ENCODE data around the gene SLC38A9.
A peak's percentile ranks its signal among the peaks of the same experiment; 100 is the strongest.

SLC38A9 gene

GRCh38 chr5:55601628-55602027, 110.5 kb downstream of the SLC38A9 start:
- Mint-ChIP-seq H3K9me3 (no peaks in the 10 kb centered on the region), H3K27me3 (ENCODE audit: low read depth) (no peaks in the 10 kb centered on the region), H3K27ac (peak overlapping the region; percentile 76), H3K4me1 (ENCODE audit: low read depth) (peaks cover 26% of the 10 kb centered on the region), H3K36me3 (ENCODE audit: low read depth) (peaks cover 2% of the 10 kb centered on the region), H3K4me3 (no peak overlapping the region)

- Mint-ChIP-seq H3K4me1 (ENCODE audit: low read depth) (peaks cover 26% of the 10 kb centered on the region), H3K36me3 (ENCODE audit: low read depth) (peaks cover 2% of the 10 kb centered on the region), H3K27ac (peak overlapping the region; percentile 76), H3K4me3 (peak overlapping the region; percentile 53), H3K27me3 (ENCODE audit: low read depth) (no peaks in the 10 kb centered on the region), H3K9me3 (no peaks in the 10 kb centered on the region)
Measured at GRCh38 chr5:55601204-55601618, 110.9 kb downstream of the SLC38A9 start.

DNA sequence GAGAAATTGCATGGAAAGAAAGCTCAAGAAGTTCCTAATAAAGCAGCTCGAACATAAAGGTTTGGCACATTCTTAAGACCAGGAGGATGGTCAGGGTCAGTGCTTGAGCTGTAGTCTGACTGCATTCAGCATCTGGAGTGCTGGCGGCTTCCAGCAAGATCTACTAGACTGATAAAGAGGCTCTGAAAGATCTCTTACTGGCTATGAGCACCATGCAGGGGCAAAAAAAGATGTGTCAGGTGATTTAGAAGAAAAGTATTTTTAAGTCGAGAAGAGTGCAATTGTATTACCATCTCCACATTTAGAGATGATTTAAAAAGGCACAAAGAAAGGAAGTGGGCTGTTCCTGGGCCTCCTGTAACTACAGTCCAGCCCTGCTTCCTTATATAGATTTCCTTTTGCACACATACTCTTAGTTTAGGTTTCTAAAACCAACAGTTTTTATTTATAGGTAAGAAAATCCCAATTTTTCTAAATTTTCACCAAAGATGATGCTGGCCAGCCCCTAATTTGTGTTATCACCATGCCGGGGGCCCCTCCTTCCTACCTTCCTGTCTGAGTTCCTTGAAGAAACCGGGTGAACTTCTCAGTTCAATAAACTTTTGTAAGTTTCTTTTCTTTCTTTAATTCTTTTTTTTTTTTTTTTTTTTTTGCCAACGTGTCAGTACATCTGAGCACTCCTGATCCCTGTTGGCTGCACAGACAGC, 111.5 kb downstream of the SLC38A9 start:
- H3K4me3 Mint-ChIP-seq, result peak overlapping the region; percentile 53
- H3K27ac Mint-ChIP-seq, result peak overlapping the region; percentile 76

DNA sequence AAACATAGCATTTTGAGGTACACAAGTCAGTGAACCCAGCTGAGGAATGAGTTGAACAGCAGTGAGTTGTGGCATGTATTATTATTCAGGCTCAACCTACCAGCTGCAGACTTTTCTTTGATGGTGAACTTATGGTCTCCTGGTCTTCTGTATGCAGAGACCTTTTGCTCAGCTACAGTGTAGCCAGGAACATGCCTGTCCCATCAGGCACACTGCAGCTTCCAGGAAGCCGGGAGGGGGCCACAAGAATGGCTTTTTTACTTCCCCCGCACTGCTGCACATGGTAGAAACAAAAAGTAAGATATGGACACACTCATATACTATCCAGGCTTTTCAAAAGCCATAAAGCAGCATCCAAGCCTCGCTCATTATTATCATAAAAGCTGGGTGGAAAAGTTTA, 112.0 kb downstream of the SLC38A9 start:
- Mint-ChIP-seq H3K9me3 (no peaks in the 10 kb centered on the region), H3K27me3 (ENCODE audit: low read depth) (no peaks in the 10 kb centered on the region), H3K36me3 (ENCODE audit: low read depth) (peaks cover 2% of the 10 kb centered on the region), H3K4me3 (peak overlapping the region; percentile 53), H3K27ac (peak overlapping the region; percentile 76), H3K4me1 (ENCODE audit: low read depth) (peaks cover 24% of the 10 kb centered on the region)

More for the DNA sequence above, 111.5 kb downstream of the SLC38A9 start:
- Mint-ChIP-seq H3K27me3 (ENCODE audit: low read depth) (no peaks in the 10 kb centered on the region), H3K36me3 (ENCODE audit: low read depth) (peaks cover 2% of the 10 kb centered on the region), H3K9me3 (no peaks in the 10 kb centered on the region), H3K4me1 (ENCODE audit: low read depth) (peaks cover 24% of the 10 kb centered on the region)

DNA sequence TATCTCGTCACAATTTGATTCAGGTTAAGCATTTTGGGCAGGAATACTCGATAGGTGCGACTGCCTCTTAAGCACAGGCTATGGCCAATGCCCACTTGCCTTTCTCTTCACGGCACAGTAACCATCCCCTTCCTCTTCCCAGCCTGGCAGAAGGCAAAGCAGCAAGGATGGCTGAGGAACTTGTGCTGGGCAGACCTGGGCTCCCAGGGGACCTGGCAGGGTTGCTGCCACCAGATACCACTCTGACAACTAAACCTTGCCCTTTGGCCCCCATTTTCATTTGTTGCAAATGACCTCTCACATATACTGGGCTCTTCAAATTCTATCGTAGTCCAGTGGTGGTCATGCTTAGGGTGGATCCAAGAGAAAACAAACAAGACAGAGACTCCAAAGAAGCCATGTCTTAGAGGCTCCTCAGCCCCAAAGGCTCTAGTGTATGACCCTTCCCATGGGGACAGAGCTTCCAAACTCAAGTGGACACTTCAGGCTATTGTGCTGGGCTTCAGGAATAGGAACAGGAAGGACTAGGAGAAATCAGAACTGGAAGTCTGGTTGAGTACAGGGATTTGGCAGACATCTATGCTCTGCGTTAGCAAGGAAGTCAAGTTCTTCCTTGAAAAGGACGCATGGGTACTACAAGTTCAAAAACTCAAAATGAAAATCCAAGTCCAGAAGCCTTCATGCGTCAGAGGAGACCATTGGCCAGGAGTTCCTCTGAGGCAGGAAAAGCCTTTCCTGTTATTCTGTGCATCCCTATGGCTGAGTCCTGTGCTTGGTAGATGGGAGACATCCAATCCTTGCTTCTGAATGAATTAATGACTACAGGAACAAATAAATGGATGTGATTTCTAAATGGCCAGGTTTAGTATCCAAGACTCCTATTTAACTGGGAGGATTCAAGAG, 112.7 kb downstream of the SLC38A9 start:
- H3K4me3 Mint-ChIP-seq, result no peak overlapping the region
- H3K27me3 Mint-ChIP-seq (ENCODE audit: low read depth), result no peaks in the 10 kb centered on the region
- peaks cover 2% of the 10 kb centered on the region for H3K9me3 Mint-ChIP-seq
- H3K4me1 Mint-ChIP-seq (ENCODE audit: low read depth), result peaks cover 26% of the 10 kb centered on the region
- H3K36me3 Mint-ChIP-seq (ENCODE audit: low read depth), result peaks cover 6% of the 10 kb centered on the region
- no peak overlapping the region for H3K27ac Mint-ChIP-seq

DNA sequence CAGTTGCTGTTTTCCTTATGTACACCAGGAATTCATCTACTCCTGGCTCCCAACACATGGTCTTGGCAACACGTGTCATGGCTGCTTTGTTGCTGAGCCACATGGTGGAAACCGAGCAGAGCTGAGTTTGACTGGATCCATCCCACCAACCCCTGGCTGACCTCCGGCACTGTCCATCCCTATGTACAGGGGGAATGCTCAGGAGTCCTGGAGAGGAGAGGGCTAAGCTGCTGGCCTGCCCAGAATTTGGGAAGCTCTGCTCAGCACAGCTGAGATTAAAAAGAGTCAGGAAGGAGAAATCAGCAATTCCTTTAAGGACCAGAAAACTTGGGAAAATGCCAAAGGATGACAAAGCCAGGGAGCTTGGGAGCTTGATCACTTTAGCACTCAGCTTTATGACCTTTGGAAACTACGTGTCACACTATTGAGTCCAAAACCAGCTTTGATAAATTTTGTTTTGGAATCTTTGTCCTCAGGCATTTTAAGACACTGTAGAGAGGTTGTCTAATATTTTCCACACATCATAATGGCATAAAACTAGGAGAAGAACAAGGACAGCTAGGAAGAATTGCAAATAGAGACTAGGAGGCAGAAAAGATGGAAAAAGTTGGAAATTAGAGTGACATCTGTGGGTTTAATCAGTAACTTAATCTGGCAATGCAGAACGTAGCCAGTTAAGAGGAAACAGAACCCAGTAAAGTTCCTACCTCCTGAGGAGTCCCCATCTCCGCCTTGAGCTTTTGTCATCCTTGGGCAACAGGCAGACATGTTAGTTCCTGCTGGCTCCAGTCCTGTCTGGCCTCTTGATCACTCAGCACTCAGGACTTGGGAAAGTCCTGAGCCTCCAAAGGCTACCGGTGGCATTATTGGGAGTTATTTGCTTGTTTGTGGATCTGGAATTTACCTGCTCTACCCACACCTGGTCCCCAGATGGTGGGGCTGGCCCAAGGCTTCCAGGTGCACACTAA, 114.8 kb downstream of the SLC38A9 start:
- Mint-ChIP-seq H3K36me3 (ENCODE audit: low read depth) (peaks cover 6% of the 10 kb centered on the region), H3K9me3 (peaks cover 2% of the 10 kb centered on the region), H3K27me3 (ENCODE audit: low read depth) (no peaks in the 10 kb centered on the region), H3K27ac (no peak overlapping the region), H3K4me3 (no peak overlapping the region), H3K4me1 (ENCODE audit: low read depth) (peaks cover 26% of the 10 kb centered on the region)

- H3K27ac Mint-ChIP-seq, result no peak overlapping the region
- no peak overlapping the region for H3K4me3 Mint-ChIP-seq
- peaks cover 8% of the 10 kb centered on the region for H3K36me3 Mint-ChIP-seq (ENCODE audit: low read depth)
- H3K4me1 Mint-ChIP-seq (ENCODE audit: low read depth), result peaks cover 19% of the 10 kb centered on the region
- H3K9me3 Mint-ChIP-seq, result peaks cover 9% of the 10 kb centered on the region
- no peaks in the 10 kb centered on the region for H3K27me3 Mint-ChIP-seq (ENCODE audit: low read depth)
Measured at GRCh38 chr5:55594671-55595070, 117.5 kb downstream of the SLC38A9 start.

DNA sequence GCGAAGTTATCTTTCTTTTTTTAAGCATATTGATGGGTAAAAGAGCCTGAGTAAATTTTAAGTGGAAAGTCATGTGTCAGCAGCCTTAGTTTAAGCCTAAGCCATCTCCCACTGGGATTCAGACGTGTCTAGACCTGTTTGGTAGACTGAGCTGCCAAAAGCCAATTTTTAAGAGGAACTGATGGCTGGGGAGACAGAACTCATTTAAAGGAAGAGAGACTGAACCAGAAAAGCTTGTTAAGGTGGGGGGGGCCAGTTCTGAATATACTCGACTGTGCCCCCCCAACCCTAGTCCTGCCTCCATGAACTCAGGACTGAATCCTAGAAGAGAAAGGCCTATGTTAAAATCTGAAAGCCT, 119.0 kb downstream of the SLC38A9 start:
- H3K4me1 Mint-ChIP-seq (ENCODE audit: low read depth), result peaks cover 17% of the 10 kb centered on the region
- H3K27me3 Mint-ChIP-seq (ENCODE audit: low read depth), result no peaks in the 10 kb centered on the region
- no peak overlapping the region for H3K27ac Mint-ChIP-seq
- peaks cover 9% of the 10 kb centered on the region for H3K36me3 Mint-ChIP-seq (ENCODE audit: low read depth)
- H3K4me3 Mint-ChIP-seq, result no peak overlapping the region
- peaks cover 9% of the 10 kb centered on the region for H3K9me3 Mint-ChIP-seq

DNA sequence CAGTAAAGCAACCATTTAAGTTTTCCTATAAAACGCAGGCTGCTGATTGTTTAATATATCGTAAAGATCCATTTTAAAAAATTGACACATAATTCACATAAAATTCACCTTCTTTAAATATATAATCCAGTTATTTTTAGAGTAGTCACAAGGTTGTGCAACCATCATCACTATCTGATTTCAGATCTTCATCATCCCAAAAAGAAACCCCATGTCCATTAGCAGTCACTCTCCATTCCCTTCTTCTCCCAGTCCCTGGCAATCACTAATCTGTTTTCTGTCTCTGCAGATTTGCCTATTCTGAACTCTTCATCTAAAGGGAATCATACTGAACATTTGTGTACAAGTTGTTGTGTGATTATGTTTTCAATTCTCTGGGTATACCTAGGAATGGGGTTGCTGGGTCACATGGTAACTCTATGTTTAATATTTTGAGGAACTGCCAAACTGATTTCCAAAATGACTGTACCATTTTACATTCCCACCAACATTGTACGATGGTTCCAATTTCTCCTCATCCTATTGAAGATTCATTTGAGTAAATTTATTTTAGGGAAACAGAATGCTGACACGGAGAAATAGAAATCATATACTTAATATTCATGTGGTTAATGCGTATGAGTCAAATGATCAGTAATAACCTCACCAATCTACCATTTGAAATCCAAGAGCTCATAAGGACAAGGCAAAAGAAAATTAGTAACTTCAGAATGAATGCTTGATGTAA, 119.6 kb downstream of the SLC38A9 start:
- Mint-ChIP-seq H3K9me3 (peaks cover 9% of the 10 kb centered on the region), H3K4me1 (ENCODE audit: low read depth) (peaks cover 17% of the 10 kb centered on the region), H3K27ac (no peak overlapping the region), H3K27me3 (ENCODE audit: low read depth) (no peaks in the 10 kb centered on the region), H3K36me3 (ENCODE audit: low read depth) (peaks cover 9% of the 10 kb centered on the region), H3K4me3 (no peak overlapping the region)

DNA sequence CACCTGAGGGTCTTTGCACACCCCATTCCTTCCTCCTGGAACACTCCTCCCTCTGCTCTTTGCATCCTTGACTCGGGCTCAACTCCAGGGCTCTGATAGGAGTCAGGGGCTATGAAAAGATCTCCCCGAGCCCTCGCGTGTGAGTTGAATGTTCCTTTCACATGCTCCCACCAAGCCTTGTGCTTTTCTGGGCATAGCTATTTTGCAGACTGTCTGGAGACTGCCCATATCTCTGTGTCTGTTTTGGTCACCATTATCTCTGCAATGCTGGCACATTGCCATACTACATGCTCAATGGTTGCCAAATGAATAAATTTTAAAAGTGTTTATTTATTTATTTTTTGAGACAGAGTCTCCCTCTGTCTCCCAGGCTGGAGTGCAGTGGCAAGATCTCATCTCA, 120.4 kb downstream of the SLC38A9 start:
- Mint-ChIP-seq H3K27ac (peak overlapping the region; percentile 44), H3K9me3 (peaks cover 9% of the 10 kb centered on the region), H3K4me1 (ENCODE audit: low read depth) (peaks cover 16% of the 10 kb centered on the region), H3K36me3 (ENCODE audit: low read depth) (peaks cover 9% of the 10 kb centered on the region), H3K4me3 (peak overlapping the region; percentile 11), H3K27me3 (ENCODE audit: low read depth) (no peaks in the 10 kb centered on the region)

DNA sequence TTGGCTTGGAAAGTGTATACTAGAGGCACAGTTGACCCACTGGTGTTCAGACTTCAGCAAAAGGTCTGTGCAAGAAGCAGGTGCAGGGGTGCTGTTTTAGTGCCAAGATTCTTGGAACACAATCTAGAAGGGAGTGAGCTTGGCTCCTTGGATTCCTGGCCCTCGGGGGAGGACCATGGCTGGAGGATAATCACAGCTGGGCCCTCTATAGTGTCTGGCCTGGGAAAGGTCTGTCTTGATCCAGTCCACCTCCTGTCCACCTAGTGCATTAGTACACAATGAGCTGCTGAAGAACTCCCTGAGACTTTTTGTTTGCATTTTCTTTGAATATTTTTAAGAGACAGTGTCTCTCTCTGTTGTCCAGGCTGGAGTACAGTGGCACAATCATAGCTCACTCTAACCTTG, 126.9 kb downstream of the SLC38A9 start:
- Mint-ChIP-seq H3K4me3 (no peak overlapping the region), H3K36me3 (ENCODE audit: low read depth) (peaks cover 4% of the 10 kb centered on the region), H3K4me1 (ENCODE audit: low read depth) (peaks cover 9% of the 10 kb centered on the region), H3K27me3 (ENCODE audit: low read depth) (no peaks in the 10 kb centered on the region), H3K9me3 (peaks cover 2% of the 10 kb centered on the region), H3K27ac (no peak overlapping the region)

DNA sequence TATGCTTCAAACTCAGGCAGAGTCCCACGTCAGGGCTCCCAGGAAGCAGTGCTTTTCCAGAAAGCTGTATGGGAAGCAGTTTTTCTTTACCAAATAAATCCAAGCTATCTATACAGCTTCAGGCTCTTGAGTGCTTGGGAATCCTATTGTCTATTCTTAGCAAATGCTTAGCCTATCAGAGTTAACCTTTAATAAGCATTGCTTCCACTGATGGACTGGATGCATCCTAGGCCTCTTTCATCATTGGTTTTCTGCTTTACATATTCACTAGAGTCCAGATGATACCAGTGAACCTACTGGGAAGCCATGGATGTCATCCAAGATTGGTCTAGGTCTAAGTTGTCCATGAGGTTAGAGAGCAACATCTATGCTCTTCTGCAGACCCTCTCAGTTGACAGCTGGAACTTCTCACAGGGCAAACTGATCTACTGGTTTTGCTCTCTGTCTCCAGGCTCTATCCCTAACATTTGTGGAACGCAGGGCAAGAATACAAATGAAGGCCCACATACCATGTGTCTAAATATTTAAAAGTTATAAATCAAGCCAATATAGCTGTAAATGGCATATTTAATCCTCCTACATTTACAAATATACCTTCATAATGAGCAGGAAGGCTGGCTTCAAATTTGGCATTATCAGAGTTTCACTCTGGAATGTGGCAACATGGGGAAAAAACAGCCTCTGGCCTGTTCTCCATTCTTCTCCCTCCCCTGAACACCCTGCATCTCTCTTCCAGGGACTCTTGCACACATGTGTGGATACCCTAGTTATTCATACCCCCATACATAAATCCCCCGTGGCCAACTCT, 127.5 kb downstream of the SLC38A9 start:
- Mint-ChIP-seq H3K4me1 (ENCODE audit: low read depth) (peaks cover 8% of the 10 kb centered on the region), H3K27ac (no peak overlapping the region), H3K36me3 (ENCODE audit: low read depth) (peaks cover 3% of the 10 kb centered on the region), H3K4me3 (no peak overlapping the region), H3K9me3 (no peaks in the 10 kb centered on the region), H3K27me3 (ENCODE audit: low read depth) (no peaks in the 10 kb centered on the region)

- Mint-ChIP-seq H3K4me1 (ENCODE audit: low read depth) (peaks cover 10% of the 10 kb centered on the region), H3K9me3 (no peaks in the 10 kb centered on the region), H3K27me3 (ENCODE audit: low read depth) (no peaks in the 10 kb centered on the region)
Measured at GRCh38 chr5:55583578-55583977, 128.5 kb downstream of the SLC38A9 start.

More at GRCh38 chr5:55583578-55583977, 128.5 kb downstream of the SLC38A9 start:
- no peak overlapping the region for H3K27ac Mint-ChIP-seq
- H3K36me3 Mint-ChIP-seq (ENCODE audit: low read depth), result no peaks in the 10 kb centered on the region
- no peak overlapping the region for H3K4me3 Mint-ChIP-seq

All from T-helper 1 cell treated with Interleukin-12 subunit alpha and Interleukin-12 subunit beta and Interleukin-4 antibody, amounts not matched to agents 30 μg/mL and 1 μg/mL, for 36 hours (primary cell).